ENCODE results near the gene FRAS1. TPM values are rescaled to one million over a fixed set of nuclear protein-coding genes. Genes with fewer than 3 reads are reported as not detected.

FRAS1 gene
- total and polyA plus RNA-seq, 2 of the 8 experiments (the other 6 are each of a cell fraction or from before 2014, with no cell fraction given): 38.5 to 109 TPM

DNA sequence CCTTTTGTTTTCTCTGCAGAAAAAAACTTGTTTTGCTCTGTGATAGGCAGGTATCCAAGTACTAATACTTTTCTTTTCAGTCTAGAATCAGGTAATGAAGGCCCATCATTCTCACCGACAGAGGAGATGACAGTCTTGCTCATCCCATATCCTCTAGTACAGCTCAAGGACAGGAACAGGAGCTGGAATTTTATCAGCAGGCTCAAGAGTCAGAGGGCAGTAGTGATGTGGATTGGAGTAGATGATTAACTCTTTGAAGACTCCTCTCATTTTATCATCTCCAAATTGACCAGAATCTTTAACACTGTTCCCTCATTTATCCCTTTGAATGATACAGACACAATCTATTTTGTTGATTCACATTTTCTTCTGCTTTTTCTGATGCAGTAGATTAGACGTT, 162.7 kb downstream of the FRAS1 start:
- Histone ChIP-seq H3K14ac (ENCODE audit: insufficient read length) (no peak overlapping the region), H2BK5ac (ENCODE audit: low read depth, low read length) (no peak overlapping the region), H2AK5ac (ENCODE audit: low read depth, low read length) (no peak overlapping the region), H3K27me3 (replicated peaks in 1 of 4; ENCODE audit: control insufficient read depth in 3 of 4, extremely low read depth in 1 of 4, insufficient read depth in 3 of 4, low read length in 3 of 4) (no peaks in the 10 kb centered on the region), H3K23me2 (ENCODE audit: low read depth, low read length) (no peaks in the 10 kb centered on the region), H2BK15ac (ENCODE audit: low read length) (no peak overlapping the region), H3K4me1 (replicated peaks in 1 of 4; ENCODE audit: control insufficient read depth in 3 of 4, insufficient read depth in 4 of 4, low read length in 3 of 4) (peaks cover 4 to 24% (median 15%) of the 10 kb centered on the region in 4 experiments; a peak in 6 of 7 replicates), H2AFZ (ENCODE audit: low read length) (no peak overlapping the region), H3K4me2 (ENCODE audit: insufficient read depth in 1 of 2, low read depth in 2 of 2, low read length in 2 of 2) (no peak overlapping the region), H3K56ac (replicated peaks; ENCODE audit: insufficient read length, low read depth, low read length) (no peak overlapping the region), H4K20me1 (replicated peaks in 1 of 2; ENCODE audit: control insufficient read depth in 1 of 2, insufficient read depth in 2 of 2, low read length in 2 of 2) (peaks cover 2 to 7% of the 10 kb centered on the region in 2 experiments), H2BK12ac (ENCODE audit: low read depth, low read length) (no peak overlapping the region), H3K4ac (replicated peaks; ENCODE audit: insufficient read length, low read depth, low read length) (no peak overlapping the region), H3K79me2 (ENCODE audit: control insufficient read depth in 1 of 2, insufficient read depth in 2 of 2, low read length in 2 of 2) (peaks cover 0 to 84% of the 10 kb centered on the region in 2 experiments; a peak in 3 of 4 replicates), H2BK120ac (replicated peaks; ENCODE audit: low read depth, low read length) (no peak overlapping the region), H3K27ac (ENCODE audit: low read depth, low read length) (no peak overlapping the region), H4K8ac (ENCODE audit: extremely low read depth, insufficient read depth, low read length) (no peak overlapping the region), H3K18ac (ENCODE audit: extremely low read depth, low read length) (no peak overlapping the region), H4K91ac (replicated peaks; ENCODE audit: insufficient read length, low read length) (no peak overlapping the region), H3K9me3 (ENCODE audit: insufficient read depth in 2 of 2, low read depth in 1 of 2, low read length in 1 of 2) (no peaks in the 10 kb centered on the region), H3K36me3 (ENCODE audit: control insufficient read depth in 2 of 4, insufficient read depth in 4 of 4, low read length in 3 of 4) (no peaks in the 10 kb centered on the region), H2BK20ac (ENCODE audit: low read length) (no peak overlapping the region), H3K9ac (replicated peaks in 1 of 4; ENCODE audit: extremely low read depth in 1 of 4, low read depth in 3 of 4, low read length in 3 of 4) (no peak overlapping the region), H3K4me3 (ENCODE audit: extremely low read depth in 1 of 4, insufficient read depth in 2 of 4, low read depth in 3 of 4, low read length in 4 of 4) (no peak overlapping the region), H4K5ac (ENCODE audit: insufficient read length, low read depth, low read length) (no peak overlapping the region), H3K79me1 (ENCODE audit: low read depth, low read length) (peaks cover 2% of the 10 kb centered on the region; the same call in 1 of the 2 replicates), H3K23ac (ENCODE audit: insufficient read length) (no peak overlapping the region)
- no peak for DNase-seq (ENCODE audit: low read depth in 1 of 2, low spot score in 2 of 2)
- CTCF ChIA-PET (ENCODE audit: partially characterized antibody): interaction anchor here (1.3 kb wide), 1 partner anchor 14 kb away, joined by 3 read pairs; no protein-coding TSS in a partner anchor
- no peak for TF ChIP-seq TCF12 (IDR thresholded peaks at IDR 0.05; ENCODE audit: low read depth, low read length)
- no peak for TF ChIP-seq SIRT6 (IDR thresholded peaks at IDR 0.05; ENCODE audit: low read length)
- TF ChIP-seq JUN (IDR thresholded peaks at IDR 0.05; ENCODE audit: low read depth, low read length): no peak
- no peak for TF ChIP-seq MAFK (IDR thresholded peaks at IDR 0.05; ENCODE audit: low read depth, low read length)
- TF ChIP-seq PHF8 (conservative IDR thresholded peaks at IDR 0.05; ENCODE audit: low read depth, low read length): no peak
- TF ChIP-seq TEAD4 (IDR thresholded peaks at IDR 0.05; ENCODE audit: low read depth, low read length): no peak
- no peak for TF ChIP-seq POLR2AphosphoS5 (IDR thresholded peaks at IDR 0.05; ENCODE audit: low read depth, low read length)
- no peak for TF ChIP-seq CREB1 (IDR thresholded peaks at IDR 0.05)
- TF ChIP-seq CBX8 (IDR thresholded peaks at IDR 0.05; ENCODE audit: borderline replicate concordance, low read depth, low read length): no peak
- TF ChIP-seq RNF2 (IDR thresholded peaks at IDR 0.05; ENCODE audit: borderline replicate concordance, low read depth, low read length, missing control alignments, poor library complexity, severe bottlenecking): no peak
- TF ChIP-seq, protein P1, sequence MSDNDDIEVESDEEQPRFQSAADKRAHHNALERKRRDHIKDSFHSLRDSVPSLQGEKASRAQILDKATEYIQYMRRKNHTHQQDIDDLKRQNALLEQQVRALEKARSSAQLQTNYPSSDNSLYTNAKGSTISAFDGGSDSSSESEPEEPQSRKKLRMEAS (IDR thresholded peaks at IDR 0.05): no peak
- no peak for TF ChIP-seq BCL11A (IDR thresholded peaks at IDR 0.05; ENCODE audit: low read depth in 2 of 2, low read length in 2 of 2)
- no peak for TF ChIP-seq KDM1A (IDR thresholded peaks at IDR 0.05; ENCODE audit: borderline replicate concordance, low read length)
- no peak for TF ChIP-seq GTF2F1 (IDR thresholded peaks at IDR 0.05; ENCODE audit: borderline replicate concordance, low read depth, low read length)
- no peak for TF ChIP-seq CBX5 (IDR thresholded peaks at IDR 0.05; ENCODE audit: low read depth, low read length)
- WGBS, 2 experiments (ENCODE audit: extremely low coverage in 1 of 2, insufficient coverage in 1 of 2, insufficient read length in 1 of 2, insufficient replicate concordance in 2 of 2, low coverage in 1 of 2, low lambda C conversion rate in 2 of 2, missing lambda C conversion rate in 1 of 2): 90% methylated on average over 2 of the region's 2 CpGs; no CpG with 5 or more reads in 1 of the 2 experiments
- POLR2A ChIA-PET (ENCODE audit: partially characterized antibody): no interaction called here
- no peak for FAIRE-seq

All from H1 (cell line).